GM12874 (cell line): ENCODE results near the gene ANKRD29.

Source experiments
- CTCF ChIP-seq: IDR thresholded peaks from 2 replicates; pipeline ENCODE4 v1.5.1; 2011; ENCODE audit warnings: low read depth, mild to moderate bottlenecking, control low read depth, low read length, moderate library complexity; ENCODE audit not compliant: insufficient read depth

Gene ANKRD29

DNA sequence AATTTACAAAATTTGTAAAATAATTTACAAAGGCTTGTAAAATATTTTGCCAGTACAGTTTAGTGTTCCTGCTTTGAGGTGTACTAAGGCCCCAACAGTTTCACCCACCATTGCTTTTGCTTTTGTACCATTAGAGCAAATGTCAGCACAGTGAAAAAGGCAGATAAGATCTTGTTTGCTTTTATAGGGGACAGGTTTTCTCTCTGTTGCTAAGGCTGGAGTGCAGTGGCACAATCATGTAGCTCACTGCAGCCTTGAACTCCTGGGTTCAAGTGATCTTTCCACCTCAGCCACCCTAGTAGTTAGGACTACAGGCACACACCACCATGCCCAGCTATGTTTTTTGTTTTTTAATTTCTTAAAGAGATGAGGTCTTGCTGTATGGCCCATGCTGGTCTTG lies 56.8 kb downstream of the ANKRD29 start:
- TF ChIP-seq CTCF: no peak

DNA sequence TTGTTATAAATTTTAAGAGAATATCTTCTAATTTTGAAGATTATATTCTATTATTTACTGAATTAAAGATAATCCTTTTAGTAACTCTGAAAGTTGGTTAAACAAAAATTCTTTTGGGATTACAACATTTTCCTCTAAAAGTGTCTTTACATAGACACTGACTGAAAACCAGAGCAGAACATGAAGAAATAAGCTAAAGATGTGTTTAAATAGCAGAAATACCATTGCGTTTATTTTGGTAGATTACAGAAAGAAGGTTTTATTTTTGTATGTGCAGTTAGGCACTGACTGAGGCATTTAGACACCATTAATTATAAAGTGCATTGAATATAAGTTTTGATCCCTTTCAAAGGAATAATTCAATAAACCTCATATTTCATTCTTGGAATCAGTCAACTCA lies 62.9 kb downstream of the ANKRD29 start:
- TF ChIP-seq CTCF: no peak

DNA sequence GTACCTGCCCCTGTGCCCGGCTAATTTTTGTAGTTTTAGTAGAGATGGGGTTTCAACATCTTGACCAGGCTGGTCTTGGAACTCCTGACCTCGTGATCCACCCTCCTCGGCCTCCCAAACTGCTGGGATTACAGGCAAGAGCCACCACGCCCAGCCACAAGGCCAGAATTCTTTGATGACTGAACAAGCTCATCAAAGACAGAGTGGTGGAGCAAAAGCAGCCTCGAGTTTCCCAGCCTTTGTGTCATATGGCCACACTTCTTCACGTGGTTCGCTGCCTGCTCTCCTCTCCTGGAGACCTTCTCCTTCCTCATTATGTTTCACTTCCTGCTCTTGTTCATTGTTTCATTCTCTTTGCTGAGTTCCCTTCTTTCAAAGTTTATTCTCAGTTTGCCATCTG lies 66.5 kb downstream of the ANKRD29 start:
- no peak for TF ChIP-seq CTCF

GRCh38 chr18:23595591-23595990 lies 67.1 kb downstream of the ANKRD29 start:
- TF ChIP-seq CTCF: no peak

DNA sequence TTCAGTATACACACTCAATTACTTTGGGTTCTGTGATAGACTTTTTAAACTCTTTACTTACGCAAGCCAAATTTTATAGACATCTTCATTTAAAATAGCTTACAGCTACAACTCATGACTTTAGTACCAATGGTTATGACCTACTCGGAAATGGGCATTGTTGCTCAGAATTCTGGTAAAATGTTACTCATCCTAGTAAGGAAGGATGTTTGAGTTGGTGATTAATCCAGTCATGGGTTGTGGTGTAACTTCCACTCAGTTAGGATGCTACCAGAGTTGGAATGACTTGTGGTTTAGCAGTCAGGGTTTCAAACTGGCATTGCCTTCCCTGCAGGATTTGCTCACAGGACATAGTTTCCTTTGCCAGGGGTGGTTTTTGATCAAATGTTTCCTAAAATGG lies 69.0 kb downstream of the ANKRD29 start:
- no peak for TF ChIP-seq CTCF

- no peak for TF ChIP-seq CTCF
Measured at GRCh38 chr18:23592911-23593310, 69.8 kb downstream of the ANKRD29 start.

- TF ChIP-seq CTCF: no peak
Measured at GRCh38 chr18:23591011-23591410, 71.7 kb downstream of the ANKRD29 start.
